ENCODE data around the gene OPN3.

Gene OPN3

DNA sequence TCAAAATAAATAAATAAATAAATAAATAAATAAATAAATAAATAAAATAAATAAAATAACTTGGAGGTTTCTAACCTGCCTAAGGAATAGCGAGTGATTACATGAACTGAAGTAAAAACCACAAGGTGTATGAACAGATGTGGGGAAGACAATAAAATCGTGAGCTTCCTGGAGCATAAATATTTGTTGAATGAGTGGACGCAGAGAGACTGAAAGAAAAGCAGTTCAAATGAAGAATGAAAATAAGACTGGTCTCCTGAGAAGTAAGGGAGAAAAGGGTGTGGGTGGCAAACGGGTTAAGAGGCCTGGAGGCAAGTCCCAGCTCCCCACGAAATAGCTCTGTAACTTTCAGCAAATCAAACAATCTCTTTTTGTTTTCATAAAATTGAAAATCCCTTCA is 33.6 kb downstream of the OPN3 start:
- H3K9ac ChIP-seq (ENCODE audit: low read depth, low read length) = no peak overlapping the region
- H3K4me1 ChIP-seq (ENCODE audit: control insufficient read depth, insufficient read depth, low read length) = no peaks in the 10 kb centered on the region
- H3K9me3 ChIP-seq (ENCODE audit: control insufficient read depth, insufficient read depth, low read length) = no peaks in the 10 kb centered on the region
- no peaks in the 10 kb centered on the region for H3K36me3 ChIP-seq (ENCODE audit: control insufficient read depth, insufficient read depth, low read length)
- H3K27me3 ChIP-seq (ENCODE audit: control insufficient read depth, insufficient read depth, low read length) = no peaks in the 10 kb centered on the region
- H3K4me3 ChIP-seq (ENCODE audit: low read depth, low read length) = no peak overlapping the region
- no peak overlapping the region for H3K27ac ChIP-seq (ENCODE audit: low read depth, low read length)

DNA sequence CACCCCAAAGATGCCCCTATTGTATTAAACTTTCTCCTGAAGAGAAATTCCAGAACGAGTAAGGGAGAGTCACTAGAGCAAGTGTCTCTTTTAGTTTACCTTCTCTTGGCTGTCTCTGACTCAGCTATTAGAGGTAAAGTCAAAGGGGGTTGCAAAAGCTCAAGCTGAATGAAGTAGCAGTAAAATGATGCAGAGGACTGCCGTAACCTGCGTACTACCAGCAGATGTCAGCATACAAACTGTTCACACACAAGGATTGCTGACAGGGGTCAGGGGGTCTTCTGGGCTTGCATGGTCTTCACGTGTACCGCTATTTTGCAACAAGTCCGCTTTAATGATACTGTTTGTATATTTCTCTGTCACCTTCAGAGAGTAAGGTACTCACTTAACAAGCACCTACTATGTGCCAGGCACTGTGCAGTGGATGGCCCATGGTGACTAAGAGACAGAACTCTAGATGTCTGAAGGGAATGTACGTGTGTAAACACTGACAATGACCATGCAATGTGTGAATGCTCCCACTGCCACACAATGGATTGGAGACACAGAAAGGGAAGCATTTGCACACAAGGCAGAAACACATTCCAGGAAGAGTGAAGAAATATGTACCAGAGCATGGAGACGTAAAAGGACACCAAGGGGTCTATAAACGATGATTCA is 34.9 kb downstream of the OPN3 start:
- Histone ChIP-seq H3K36me3 (ENCODE audit: control insufficient read depth, insufficient read depth, low read length) (no peaks in the 10 kb centered on the region), H3K9me3 (ENCODE audit: control insufficient read depth, insufficient read depth, low read length) (no peaks in the 10 kb centered on the region), H3K4me3 (ENCODE audit: low read depth, low read length) (no peak overlapping the region), H3K4me1 (ENCODE audit: control insufficient read depth, insufficient read depth, low read length) (no peaks in the 10 kb centered on the region), H3K9ac (ENCODE audit: low read depth, low read length) (no peak overlapping the region), H3K27ac (ENCODE audit: low read depth, low read length) (no peak overlapping the region), H3K27me3 (ENCODE audit: control insufficient read depth, insufficient read depth, low read length) (no peaks in the 10 kb centered on the region)

DNA sequence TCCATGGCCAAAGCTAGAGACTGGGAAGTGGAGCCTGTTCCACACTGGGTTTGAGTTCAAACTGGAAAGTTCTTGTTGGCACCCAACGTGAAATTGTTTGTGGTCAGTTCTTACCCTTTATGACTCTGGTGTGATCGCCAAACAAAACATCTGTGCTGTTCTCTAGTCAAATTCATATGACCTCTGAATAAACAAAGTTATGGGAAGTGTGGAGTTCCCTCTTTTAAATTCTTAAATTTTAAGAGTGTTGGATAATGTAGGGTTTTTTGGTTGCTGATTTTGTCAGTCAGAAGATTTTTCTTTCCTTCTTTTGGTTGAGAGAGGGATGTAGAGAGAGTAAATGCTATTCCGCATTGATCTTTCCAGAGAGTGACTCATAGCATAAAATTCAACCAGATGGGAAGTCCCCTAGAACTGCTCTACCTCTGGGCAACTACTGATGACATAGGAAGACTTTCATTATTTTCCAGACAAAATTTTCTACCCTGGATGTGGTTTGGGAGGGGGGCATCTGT is 36.4 kb downstream of the OPN3 start:
- no peaks in the 10 kb centered on the region for H3K27me3 ChIP-seq (ENCODE audit: control insufficient read depth, insufficient read depth, low read length)
- no peaks in the 10 kb centered on the region for H3K9me3 ChIP-seq (ENCODE audit: control insufficient read depth, insufficient read depth, low read length)
- no peaks in the 10 kb centered on the region for H3K36me3 ChIP-seq (ENCODE audit: control insufficient read depth, insufficient read depth, low read length)
- no peak overlapping the region for H3K4me3 ChIP-seq (ENCODE audit: low read depth, low read length)
- no peaks in the 10 kb centered on the region for H3K4me1 ChIP-seq (ENCODE audit: control insufficient read depth, insufficient read depth, low read length)
- H3K27ac ChIP-seq (ENCODE audit: low read depth, low read length) = no peak overlapping the region
- no peak overlapping the region for H3K9ac ChIP-seq (ENCODE audit: low read depth, low read length)

DNA sequence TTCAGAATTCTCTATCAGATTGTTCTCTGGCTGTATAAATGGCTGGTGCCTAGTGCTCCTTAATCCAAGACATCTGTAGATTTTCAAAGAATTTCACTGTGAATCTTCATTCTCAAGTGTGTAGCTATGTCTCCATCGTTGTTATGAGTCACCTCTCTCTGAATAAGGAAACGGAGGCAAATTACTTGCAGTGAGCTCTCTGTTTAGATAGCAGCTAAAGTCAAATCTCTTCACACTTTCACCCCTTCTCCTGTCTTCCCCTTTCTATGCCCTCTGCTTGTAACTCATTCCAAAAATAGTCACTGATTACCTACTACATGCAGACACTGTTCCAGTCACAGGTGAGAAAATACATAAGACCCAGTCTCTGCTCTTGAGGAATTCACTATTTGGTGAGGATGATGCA is 39.7 kb downstream of the OPN3 start:
- Histone ChIP-seq H3K27me3 (ENCODE audit: control insufficient read depth, insufficient read depth, low read length) (no peaks in the 10 kb centered on the region), H3K36me3 (ENCODE audit: control insufficient read depth, insufficient read depth, low read length) (no peaks in the 10 kb centered on the region), H3K4me1 (ENCODE audit: control insufficient read depth, insufficient read depth, low read length) (no peaks in the 10 kb centered on the region), H3K9ac (ENCODE audit: low read depth, low read length) (no peak overlapping the region), H3K27ac (ENCODE audit: low read depth, low read length) (no peak overlapping the region), H3K9me3 (ENCODE audit: control insufficient read depth, insufficient read depth, low read length) (no peaks in the 10 kb centered on the region), H3K4me3 (ENCODE audit: low read depth, low read length) (no peak overlapping the region)

DNA sequence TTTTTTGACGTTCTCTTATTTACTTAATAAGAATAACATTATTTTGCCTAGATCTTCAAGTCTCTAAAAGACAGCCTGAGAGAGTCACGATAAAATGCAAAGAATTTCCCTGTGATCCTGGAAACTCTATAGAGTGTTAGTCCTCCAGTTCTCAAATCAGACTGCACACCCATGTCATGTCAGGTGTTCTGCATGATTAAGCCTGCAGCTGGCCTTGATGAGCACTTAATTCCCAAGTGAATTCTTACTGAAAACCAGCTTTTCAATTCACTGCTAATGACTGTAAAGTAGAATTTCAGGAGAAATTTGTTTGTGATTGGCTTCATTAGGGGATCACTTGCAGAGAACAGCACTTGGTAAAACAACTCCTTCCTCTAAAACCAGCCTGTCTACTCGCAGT is 41.9 kb downstream of the OPN3 start:
- no peaks in the 10 kb centered on the region for H3K36me3 ChIP-seq (ENCODE audit: control insufficient read depth, insufficient read depth, low read length)

DNA sequence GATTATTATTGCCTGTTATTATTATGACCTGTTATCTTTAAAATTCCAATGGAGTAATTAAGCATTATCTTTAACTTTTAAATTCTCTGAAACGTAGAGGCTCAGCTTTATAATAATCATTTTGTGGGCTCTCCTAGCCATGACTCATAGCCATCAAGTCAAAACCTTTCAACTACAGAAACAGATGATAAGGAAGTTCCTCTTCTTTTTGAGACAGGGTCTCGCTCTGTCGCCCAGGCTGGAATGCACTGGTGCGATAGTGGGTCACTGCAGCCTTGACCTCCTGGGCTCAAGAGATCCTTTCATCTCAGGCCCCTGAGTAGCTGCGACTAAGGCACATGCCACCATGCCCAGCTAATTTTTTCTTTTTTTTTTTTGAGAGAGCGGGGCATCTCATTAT is 43.5 kb downstream of the OPN3 start:
- Histone ChIP-seq H3K9me3 (ENCODE audit: control insufficient read depth, insufficient read depth, low read length) (no peaks in the 10 kb centered on the region), H3K36me3 (ENCODE audit: control insufficient read depth, insufficient read depth, low read length) (no peaks in the 10 kb centered on the region), H3K27me3 (ENCODE audit: control insufficient read depth, insufficient read depth, low read length) (no peaks in the 10 kb centered on the region), H3K27ac (ENCODE audit: low read depth, low read length) (no peak overlapping the region), H3K4me3 (ENCODE audit: low read depth, low read length) (no peak overlapping the region), H3K9ac (ENCODE audit: low read depth, low read length) (no peak overlapping the region), H3K4me1 (ENCODE audit: control insufficient read depth, insufficient read depth, low read length) (no peaks in the 10 kb centered on the region)

More for the DNA sequence above, 41.9 kb downstream of the OPN3 start:
- Histone ChIP-seq H3K9ac (ENCODE audit: low read depth, low read length) (no peak overlapping the region), H3K27ac (ENCODE audit: low read depth, low read length) (no peak overlapping the region), H3K4me1 (ENCODE audit: control insufficient read depth, insufficient read depth, low read length) (no peaks in the 10 kb centered on the region), H3K27me3 (ENCODE audit: control insufficient read depth, insufficient read depth, low read length) (no peaks in the 10 kb centered on the region), H3K9me3 (ENCODE audit: control insufficient read depth, insufficient read depth, low read length) (no peaks in the 10 kb centered on the region), H3K4me3 (ENCODE audit: low read depth, low read length) (no peak overlapping the region)

DNA sequence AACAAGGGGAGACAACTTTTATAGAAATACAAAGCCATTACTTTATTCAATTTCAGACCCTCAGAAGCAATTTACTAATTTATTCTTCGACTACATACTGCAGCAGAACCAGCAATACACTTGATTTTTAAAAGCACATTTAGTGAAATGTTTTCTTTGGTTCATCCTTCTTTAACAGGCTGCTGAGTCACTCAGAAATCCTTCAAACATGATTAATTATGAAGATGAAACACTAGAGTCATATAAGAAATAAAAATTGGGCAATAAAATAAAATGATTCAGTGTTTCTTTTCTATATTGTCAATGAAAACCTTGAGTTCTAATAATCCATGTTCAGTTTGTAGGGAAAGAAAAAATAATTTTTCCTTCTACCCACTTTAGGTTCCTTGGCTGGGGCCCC is 47.0 kb downstream of the OPN3 start:
- Histone ChIP-seq H3K4me3 (ENCODE audit: low read depth, low read length) (no peak overlapping the region), H3K9me3 (ENCODE audit: control insufficient read depth, insufficient read depth, low read length) (no peaks in the 10 kb centered on the region), H3K27me3 (ENCODE audit: control insufficient read depth, insufficient read depth, low read length) (no peaks in the 10 kb centered on the region), H3K9ac (ENCODE audit: low read depth, low read length) (no peak overlapping the region), H3K4me1 (ENCODE audit: control insufficient read depth, insufficient read depth, low read length) (no peaks in the 10 kb centered on the region), H3K36me3 (ENCODE audit: control insufficient read depth, insufficient read depth, low read length) (no peaks in the 10 kb centered on the region), H3K27ac (ENCODE audit: low read depth, low read length) (no peak overlapping the region)

DNA sequence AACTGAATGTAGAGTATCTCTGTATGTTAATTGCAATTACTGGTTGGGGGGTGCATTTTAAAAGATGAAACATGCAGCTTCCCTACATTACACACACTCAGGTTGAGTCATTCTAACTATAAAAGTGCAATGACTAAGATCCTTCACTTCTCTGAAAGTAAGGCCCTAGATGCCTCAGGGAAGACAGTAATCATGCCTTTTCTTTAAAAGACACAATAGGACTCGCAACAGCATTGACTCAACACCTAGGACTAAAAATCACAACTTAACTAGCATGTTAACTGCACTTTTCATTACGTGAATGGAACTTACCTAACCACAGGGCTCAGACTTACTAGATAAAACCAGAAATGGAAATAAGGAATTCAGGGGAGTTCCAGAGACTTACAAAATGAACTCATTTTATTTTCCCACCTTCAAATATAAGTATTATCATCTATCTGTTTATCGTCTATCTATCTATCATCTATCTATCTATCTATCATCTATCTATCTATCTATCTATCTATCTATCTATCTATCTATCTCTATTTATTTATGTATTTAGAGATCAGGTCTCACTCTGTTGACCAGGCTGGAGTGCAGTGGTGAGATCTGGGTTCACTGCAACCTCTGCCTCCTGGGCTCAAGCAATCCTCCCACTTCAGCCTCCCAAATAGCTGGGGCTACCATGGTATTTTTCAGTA is 47.8 kb downstream of the OPN3 start:
- no peak overlapping the region for H3K9ac ChIP-seq (ENCODE audit: low read depth, low read length)
- H3K4me1 ChIP-seq (ENCODE audit: control insufficient read depth, insufficient read depth, low read length) = no peaks in the 10 kb centered on the region
- H3K36me3 ChIP-seq (ENCODE audit: control insufficient read depth, insufficient read depth, low read length) = no peaks in the 10 kb centered on the region
- H3K4me3 ChIP-seq (ENCODE audit: low read depth, low read length) = no peak overlapping the region
- H3K27me3 ChIP-seq (ENCODE audit: control insufficient read depth, insufficient read depth, low read length) = no peaks in the 10 kb centered on the region
- no peak overlapping the region for H3K27ac ChIP-seq (ENCODE audit: low read depth, low read length)
- no peaks in the 10 kb centered on the region for H3K9me3 ChIP-seq (ENCODE audit: control insufficient read depth, insufficient read depth, low read length)

DNA sequence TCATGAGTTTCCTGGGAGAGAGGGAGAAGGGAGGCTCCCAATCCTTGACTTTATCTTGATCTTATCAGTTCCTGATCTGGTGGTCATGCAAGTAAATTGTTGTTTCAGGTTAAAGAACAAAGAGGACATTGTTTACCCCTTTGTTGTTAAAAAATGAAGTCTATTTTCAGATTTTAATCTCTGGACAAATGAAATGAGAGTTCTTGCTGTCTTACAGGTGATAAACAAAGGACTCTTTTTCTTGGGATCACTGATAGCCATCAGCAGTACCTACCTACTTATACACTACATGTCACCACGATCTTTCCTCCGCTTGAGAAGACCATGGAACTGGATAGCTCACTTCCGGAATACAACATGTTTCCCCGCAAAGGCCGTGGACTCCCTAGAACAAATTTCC is 48.4 kb downstream of the OPN3 start:
- H3K4me3 ChIP-seq (ENCODE audit: low read depth, low read length) = no peak overlapping the region
- no peak overlapping the region for H3K9ac ChIP-seq (ENCODE audit: low read depth, low read length)
- H3K27me3 ChIP-seq (ENCODE audit: control insufficient read depth, insufficient read depth, low read length) = no peaks in the 10 kb centered on the region
- no peaks in the 10 kb centered on the region for H3K9me3 ChIP-seq (ENCODE audit: control insufficient read depth, insufficient read depth, low read length)
- H3K4me1 ChIP-seq (ENCODE audit: control insufficient read depth, insufficient read depth, low read length) = no peaks in the 10 kb centered on the region
- no peaks in the 10 kb centered on the region for H3K36me3 ChIP-seq (ENCODE audit: control insufficient read depth, insufficient read depth, low read length)
- H3K27ac ChIP-seq (ENCODE audit: low read depth, low read length) = no peak overlapping the region

DNA sequence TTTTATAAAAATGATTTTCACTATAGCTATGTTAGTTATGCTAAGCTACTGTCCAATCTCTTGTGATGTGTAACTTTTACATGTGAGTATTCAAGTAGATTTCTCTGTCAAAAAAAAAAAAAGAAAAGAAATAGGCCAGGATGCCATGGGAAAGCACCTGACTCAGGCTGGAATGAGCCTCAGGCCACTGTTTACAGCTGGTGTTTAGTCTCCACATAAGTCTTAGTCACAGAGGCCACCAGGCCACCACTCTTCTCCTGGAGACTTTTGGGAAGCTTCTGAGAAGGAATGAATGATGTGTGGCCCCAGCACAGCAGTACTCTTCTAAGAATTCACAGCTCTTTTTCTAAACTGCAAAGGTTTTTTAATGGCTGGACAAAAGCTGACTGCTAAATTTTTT is 48.9 kb downstream of the OPN3 start:
- Histone ChIP-seq H3K27me3 (ENCODE audit: control insufficient read depth, insufficient read depth, low read length) (no peaks in the 10 kb centered on the region), H3K36me3 (ENCODE audit: control insufficient read depth, insufficient read depth, low read length) (no peaks in the 10 kb centered on the region), H3K4me3 (ENCODE audit: low read depth, low read length) (no peak overlapping the region), H3K9me3 (ENCODE audit: control insufficient read depth, insufficient read depth, low read length) (no peaks in the 10 kb centered on the region), H3K4me1 (ENCODE audit: control insufficient read depth, insufficient read depth, low read length) (no peaks in the 10 kb centered on the region), H3K27ac (ENCODE audit: low read depth, low read length) (no peak overlapping the region), H3K9ac (ENCODE audit: low read depth, low read length) (no peak overlapping the region)

DNA sequence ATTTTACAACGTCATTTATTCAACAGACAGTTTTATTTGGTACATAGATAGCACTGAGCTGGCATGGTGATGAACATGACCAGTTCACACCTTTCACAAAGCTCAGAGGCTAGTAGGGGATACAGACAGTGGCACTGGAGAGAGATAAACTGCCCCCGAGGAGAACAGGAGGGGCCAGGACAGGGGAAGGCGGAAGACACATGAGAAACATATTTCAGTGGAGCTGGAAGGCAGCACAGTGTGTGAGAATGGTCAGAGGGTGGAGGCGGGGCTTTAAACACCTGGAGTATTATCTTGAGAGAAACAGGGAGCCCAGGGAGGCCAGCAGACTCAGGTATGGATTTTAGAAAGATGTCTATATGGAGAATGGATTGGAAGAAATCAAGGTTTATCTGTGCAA is 49.5 kb downstream of the OPN3 start:
- Histone ChIP-seq H3K9me3 (ENCODE audit: control insufficient read depth, insufficient read depth, low read length) (no peaks in the 10 kb centered on the region), H3K9ac (ENCODE audit: low read depth, low read length) (no peak overlapping the region), H3K4me3 (ENCODE audit: low read depth, low read length) (no peak overlapping the region), H3K27ac (ENCODE audit: low read depth, low read length) (no peak overlapping the region), H3K4me1 (ENCODE audit: control insufficient read depth, insufficient read depth, low read length) (no peaks in the 10 kb centered on the region), H3K27me3 (ENCODE audit: control insufficient read depth, insufficient read depth, low read length) (no peaks in the 10 kb centered on the region), H3K36me3 (ENCODE audit: control insufficient read depth, insufficient read depth, low read length) (no peaks in the 10 kb centered on the region)
